Brain pericyte (primary cell): Measurements from ENCODE around the gene TRPC4.
A peak's percentile ranks its signal among the peaks of the same experiment; 100 is the strongest.
"Not testable (repeated sequence)": the region's sequence is repeated elsewhere in the genome, so short reads cannot be mapped to it uniquely, and the experiment has no call there.

Experiments
- DNase-seq: peaks from one replicate; pipeline ENCODE4 v3.0.0-alpha.2; 2012; ENCODE audit warnings: low read depth, low spot score

Gene TRPC4

GRCh38 chr13:37833411-37833810, 36.2 kb downstream of the TRPC4 start:
- DNase-seq: no peak

- DNase-seq: no peak
These were observed 53.3 kb downstream of the TRPC4 start for GRCh38 chr13:37816276-37816675.

- no peak for DNase-seq
These were observed 58.1 kb downstream of the TRPC4 start for GRCh38 chr13:37811441-37811840.

DNA sequence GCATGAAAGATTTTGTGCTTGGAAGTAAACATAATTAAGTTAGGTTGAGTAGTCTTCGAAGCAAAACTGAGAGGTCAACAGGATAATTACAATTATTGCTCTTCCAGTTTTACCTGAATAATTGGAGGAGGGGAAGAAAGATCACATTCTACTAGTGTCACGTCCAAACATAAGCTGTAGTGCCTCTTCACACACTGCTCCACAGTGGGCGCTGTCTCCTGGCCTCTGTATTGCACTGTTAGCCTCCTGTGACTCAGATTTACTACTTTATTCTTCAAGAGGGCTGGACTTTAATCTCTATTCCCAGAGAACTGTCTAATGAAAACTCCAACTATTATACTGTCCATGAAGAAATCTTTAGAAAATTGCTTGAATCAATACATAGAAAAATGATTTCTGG, 62.9 kb downstream of the TRPC4 start:
- DNase-seq: no peak

GRCh38 chr13:37797631-37798030, 71.9 kb downstream of the TRPC4 start:
- no peak for DNase-seq

DNA sequence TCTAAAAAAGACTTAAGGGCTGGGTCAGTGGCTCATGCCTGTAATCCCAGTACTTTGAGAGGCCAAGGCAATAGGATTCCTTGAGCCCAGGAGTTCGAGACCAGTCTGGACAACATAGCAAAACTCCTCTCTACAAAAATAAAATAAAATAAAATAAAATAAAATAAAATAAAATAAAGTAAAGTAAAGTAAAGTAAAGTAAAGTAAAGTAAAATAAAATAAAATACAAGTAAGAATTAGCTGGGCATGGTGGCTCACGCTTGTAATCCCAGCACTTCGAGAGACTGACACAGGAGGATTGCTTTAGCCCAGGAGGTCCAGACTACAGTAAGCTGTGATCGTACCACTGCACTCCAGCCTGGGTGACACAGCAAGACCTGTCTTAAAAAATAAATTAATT, 72.8 kb downstream of the TRPC4 start:
- not testable (repeated sequence) for DNase-seq

GRCh38 chr13:37795326-37795725, 74.2 kb downstream of the TRPC4 start:
- no peak for DNase-seq

- DNase-seq: no peak
These were observed 77.9 kb downstream of the TRPC4 start for GRCh38 chr13:37791699-37792098.

- no peak for DNase-seq
These were observed 81.2 kb downstream of the TRPC4 start for GRCh38 chr13:37788346-37788745.

GRCh38 chr13:37777676-37778075, 91.9 kb downstream of the TRPC4 start:
- DNase-seq: no peak

DNA sequence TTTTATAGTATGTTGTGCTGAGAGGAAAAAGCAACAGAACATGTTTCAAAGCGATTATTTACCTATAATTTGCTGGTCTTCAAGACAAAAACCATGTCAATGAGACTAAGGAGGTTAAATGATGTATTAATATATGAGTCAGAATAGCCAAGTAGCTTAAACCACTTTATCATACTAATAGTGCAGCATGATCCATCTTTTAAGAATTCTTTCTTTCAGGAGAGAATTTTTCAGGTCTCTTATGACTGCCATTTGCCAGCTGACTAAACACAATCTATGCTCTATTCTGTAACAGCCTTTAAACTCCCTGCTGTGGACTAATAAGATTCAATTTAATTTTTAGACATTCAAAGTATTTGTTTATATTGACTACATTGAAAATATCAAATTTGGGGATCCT, 93.7 kb downstream of the TRPC4 start:
- peak; percentile 22 for DNase-seq

DNA sequence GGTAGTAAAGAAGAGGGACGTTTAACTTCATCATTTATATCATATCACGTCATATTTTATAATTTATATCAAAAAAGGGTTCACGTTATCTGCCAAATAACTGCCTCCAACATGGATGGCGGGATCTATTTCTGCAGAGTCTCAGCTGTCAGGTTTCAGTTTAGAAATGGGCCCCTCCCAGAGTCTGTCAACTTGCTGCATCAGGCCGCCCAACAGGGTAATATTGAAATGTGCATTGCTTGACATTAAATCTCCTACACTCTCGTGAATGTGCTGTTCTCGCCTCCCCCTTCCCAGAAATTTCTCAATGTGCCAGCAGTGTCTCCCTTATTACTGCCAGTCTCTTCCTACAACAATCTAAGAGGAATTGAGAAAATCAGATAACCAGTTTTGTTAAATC, 96.9 kb downstream of the TRPC4 start:
- no peak for DNase-seq

GRCh38 chr13:37769545-37769944, 100.0 kb downstream of the TRPC4 start:
- DNase-seq: no peak

- DNase-seq: no peak
These were observed 100.5 kb downstream of the TRPC4 start for GRCh38 chr13:37769078-37769477.

DNA sequence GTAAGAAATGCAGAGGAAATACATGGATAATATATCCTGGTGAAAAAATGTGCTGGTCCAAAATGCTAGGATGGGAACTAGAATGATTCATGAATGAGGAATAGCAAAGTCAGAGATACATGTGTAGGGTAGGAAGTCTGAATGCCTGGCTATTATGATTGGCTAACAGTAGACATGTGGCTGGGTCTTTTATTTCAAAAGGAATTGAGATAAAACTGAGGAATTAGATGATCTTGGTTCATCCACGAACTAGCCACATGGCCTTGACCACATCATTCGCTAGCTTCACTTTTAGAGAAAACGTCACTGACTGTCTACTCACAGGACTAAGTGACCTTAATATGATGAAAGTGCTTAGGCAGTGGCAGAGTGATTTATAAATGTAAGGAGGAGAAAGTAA, 103.1 kb downstream of the TRPC4 start:
- DNase-seq: no peak

DNA sequence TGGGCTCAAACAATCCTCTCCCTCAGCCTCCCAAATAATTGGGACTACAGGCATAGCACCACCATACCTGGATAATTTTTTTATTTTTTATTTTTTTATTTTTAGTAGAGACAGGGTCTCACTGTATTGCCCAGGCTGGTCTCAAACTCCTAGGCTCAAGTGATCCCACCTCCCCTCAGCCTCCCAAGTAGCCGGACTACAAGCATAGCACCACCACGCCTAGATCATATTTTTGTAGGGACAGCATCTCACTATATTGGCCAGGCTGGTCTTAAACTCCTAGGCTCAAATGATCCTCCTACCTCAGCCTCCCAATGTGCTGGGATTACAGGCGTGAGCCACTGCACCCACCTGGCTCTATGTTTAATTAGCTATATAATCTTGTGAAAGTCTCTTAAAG, 114.2 kb downstream of the TRPC4 start:
- no peak for DNase-seq

DNA sequence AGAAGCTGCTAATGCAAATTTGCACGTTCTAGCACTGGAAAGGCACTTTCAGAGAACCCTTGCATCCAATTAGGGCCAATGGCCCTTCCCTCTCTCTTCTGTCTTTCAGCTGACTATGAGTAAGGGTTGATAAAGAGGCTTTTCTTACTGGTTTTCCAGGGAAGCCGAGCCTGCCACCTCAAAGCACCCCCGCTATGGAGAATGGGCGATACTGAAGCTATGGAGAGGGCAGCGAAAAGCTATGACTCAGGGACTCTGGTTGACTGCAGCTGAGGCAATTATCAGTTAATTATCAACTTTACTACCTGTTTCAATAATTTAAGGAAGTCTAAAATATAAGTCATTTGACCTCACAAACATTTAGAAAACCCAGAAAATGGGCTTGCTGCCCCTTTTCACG, 115.8 kb downstream of the TRPC4 start:
- DNase-seq: no peak

DNA sequence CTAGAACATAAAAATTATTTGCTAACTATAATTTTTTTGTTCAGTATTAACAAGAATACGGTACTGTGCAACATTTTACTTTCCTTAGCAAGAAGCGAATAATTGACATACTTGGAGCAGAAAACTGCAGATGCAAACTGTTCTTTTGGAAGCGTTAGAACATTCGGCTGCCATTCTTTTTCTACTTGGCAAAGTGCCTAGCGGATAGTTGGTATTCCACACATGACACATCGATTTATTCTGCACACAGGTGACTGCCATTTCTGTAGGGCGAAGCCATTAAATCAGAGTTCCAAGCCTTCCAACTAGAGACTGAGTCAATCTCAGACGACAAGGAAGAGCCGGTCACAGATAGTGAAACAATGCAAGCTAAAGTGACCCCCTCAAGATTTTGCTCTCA, 117.4 kb downstream of the TRPC4 start:
- no peak for DNase-seq

- no peak for DNase-seq
These were observed 118.5 kb downstream of the TRPC4 start for GRCh38 chr13:37751025-37751424.

DNA sequence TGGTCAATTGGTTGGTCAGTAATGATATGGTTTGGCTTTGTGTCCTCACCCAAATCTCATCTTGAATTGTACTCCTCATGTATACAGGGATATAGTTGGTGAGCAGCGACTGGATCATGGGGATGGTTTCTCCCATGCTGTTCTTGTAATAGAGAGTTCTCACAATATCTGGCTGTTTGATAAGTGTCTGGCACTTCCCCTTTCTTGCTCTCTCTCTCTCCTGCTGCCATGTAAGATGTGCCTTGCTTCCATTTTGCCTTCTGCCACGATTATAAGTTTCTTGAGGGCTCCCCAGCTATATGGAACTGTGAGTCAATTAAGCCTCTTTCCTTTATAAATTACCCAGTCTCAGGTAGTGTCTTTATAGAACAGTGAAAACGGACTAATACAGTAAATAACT, 120.7 kb downstream of the TRPC4 start:
- DNase-seq: no peak

GRCh38 chr13:37747071-37747612, 122.4 kb downstream of the TRPC4 start:
- peak; percentile 29 for DNase-seq

DNA sequence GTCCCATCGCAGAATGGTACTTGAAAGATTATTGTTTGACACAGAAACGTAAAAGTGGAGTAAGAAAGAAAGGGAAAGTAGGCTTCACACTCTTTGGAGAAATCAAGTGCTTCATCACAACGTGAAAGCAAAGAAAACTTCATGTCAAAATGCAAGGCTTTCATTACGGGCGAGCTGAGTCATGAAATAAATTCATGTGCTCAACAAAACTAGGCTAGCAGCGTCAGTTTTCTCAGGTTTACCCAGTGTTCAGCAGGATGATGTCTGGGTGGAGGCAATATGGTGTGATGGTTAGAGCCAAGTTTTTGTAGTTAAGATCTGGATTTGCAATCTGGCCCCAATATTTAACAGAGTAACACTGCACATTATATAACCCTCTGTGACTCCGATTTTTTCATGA, 128.0 kb downstream of the TRPC4 start:
- no peak for DNase-seq

DNA sequence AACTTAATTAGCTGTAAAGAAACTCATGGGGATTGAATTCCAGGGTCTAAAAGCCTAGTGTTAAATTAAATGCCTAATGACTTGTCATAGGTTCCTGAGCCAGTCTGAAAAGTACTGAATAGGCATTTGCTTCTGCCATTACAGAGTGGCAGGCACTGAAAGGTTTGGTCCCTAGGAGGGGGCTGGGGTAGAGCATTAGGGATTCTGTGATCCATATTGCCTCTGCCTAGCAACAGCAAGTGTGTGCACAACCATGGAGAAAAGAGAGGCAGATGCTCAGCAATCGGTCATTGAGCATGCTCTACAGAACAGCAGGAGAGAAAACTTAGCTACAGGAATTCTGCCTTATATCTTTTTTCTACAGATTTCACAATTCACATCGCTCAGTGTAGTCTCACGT, 133.5 kb downstream of the TRPC4 start:
- no peak for DNase-seq

DNA sequence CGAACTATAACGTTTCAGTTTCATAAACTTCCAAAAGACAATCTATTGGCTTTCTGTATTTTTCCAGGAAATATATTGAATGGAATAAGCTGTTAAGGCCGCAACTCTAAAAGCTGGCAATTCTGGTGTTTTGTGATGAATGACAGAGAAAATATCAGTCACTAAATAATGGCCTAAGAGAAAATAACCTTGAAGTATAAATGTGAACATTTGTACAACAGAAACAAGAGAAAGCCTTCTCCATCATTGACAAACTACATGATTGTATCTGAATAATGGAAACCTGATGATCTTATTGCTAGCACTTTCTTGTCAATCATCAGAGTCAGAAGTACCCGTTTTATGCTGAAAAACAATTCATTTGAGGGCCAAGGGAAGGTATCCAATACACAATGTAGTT, 134.3 kb downstream of the TRPC4 start:
- no peak for DNase-seq

GRCh38 chr13:37729876-37730275, 139.7 kb downstream of the TRPC4 start:
- no peak for DNase-seq
